ENCODE data around the gene BPIFB3. TPM values are rescaled to one million over a fixed set of nuclear protein-coding genes. Genes with fewer than 3 reads are reported as not detected.
"Not testable (repeated sequence)": the region's sequence is repeated elsewhere in the genome, so short reads cannot be mapped to it uniquely, and the experiment has no call there.

Gene BPIFB3
- polyA plus RNA-seq, 3 donors = not detected

DNA sequence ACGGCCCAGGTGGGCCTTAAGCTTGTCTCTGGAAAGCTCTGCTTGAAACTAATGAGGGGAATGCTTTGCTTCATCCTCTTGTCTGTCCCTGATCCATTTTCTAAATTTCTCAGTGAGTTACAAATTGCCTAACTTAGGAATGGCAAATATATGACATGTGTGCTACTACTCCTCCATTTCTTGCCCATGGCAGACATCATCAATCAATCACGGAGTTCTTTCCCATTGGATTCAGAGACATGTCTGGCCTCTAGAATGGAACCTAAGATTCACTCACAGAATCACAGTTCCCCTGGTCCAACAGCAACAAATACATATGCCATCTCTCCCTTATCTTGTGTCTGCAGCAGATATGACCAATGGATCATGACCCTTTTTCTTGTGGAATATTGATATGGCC is 19.1 kb downstream of the BPIFB3 start:
- H3K27ac ChIP-seq (ENCODE audit: low read depth, low read length) = no peak overlapping the region
- 74 to 84% (median 77%) methylated on average over 2 of the region's 2 CpGs for WGBS, 3 donors

DNA sequence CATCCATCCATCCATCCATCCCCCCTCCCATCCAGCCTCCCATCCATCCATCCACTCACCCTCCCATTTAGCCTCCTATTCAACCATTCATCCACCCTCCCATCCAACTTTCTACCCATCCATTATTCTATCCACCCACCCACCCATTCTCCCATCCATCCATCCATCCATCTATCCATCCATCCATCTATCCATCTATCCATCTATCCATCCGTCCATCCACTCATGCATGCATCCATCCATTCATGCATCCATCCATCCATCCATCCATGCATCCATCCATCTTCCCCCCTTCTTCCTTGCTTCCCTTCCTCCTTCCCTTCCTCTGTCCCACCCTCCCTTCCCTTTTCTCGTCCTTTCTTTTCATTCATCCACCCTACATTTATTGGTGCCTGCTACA is 21.0 kb downstream of the BPIFB3 start:
- WGBS, 3 donors = 55 to 85% (median 73%) methylated on average over 2 of the region's 2 CpGs
- H3K27ac ChIP-seq (ENCODE audit: low read depth, low read length) = no peak overlapping the region

DNA sequence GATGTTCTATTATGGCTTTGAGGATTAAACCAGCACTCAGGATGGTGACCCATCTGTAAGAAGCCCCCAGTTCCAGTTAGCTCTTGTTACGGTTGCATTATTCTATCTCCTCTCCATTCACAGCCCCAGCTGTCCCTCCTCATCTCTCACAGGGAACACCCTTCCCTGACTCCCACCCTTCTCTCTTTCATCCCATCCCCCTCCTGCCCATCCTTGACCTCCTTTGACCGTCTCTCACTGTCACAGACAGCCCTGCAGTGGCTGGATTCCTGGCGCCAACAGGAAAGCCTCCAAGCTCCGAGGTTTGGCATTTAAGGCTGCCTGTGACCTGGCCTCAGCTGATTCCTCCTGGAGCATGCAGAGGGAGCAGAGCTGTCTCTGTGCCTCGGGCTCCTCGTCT is 21.6 kb downstream of the BPIFB3 start:
- whole genome bisulfite sequencing, 3 donors = 44 to 55% (median 55%) methylated on average over 6 of the region's 6 CpGs

DNA sequence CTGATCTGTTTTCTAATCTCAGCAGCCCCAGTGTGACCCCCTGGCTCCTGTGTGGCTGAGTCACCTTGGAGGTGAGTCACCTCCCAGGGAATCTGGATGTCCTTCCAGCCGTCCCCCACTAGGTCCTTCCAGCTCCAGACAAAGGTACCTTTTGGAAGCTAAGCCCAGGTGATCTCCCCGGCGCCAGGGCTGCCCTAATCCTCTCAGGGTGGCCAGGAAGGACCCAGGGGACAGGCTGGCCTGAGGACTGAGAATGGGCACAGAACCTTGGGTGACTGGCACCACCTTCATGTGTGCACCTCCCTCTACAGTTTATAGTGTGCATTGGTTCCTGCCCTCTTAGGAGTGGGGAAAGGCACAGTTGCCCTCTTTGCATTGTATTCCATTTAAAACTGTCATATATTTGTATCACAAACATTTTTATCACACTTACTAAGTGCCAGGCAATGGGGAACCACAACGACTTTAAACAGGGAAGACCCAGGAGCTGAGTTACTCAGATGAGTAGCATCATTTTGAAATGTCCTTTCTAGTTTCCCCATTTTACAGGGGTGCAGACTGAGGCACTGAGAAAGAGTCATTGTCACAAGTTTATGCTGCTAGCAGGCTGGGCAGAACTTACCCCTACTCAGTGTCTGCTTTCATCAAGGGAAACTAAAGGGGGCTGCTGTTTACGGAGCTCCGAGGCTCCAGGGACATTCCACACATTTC is 23.1 kb downstream of the BPIFB3 start:
- 48 to 77% (median 74%) methylated on average over 6 of the region's 6 CpGs for WGBS, 3 donors
- H3K27ac ChIP-seq (ENCODE audit: low read depth, low read length) = no peak overlapping the region

More for the DNA sequence above, 21.6 kb downstream of the BPIFB3 start:
- H3K27ac ChIP-seq (ENCODE audit: low read depth, low read length) = no peak overlapping the region

DNA sequence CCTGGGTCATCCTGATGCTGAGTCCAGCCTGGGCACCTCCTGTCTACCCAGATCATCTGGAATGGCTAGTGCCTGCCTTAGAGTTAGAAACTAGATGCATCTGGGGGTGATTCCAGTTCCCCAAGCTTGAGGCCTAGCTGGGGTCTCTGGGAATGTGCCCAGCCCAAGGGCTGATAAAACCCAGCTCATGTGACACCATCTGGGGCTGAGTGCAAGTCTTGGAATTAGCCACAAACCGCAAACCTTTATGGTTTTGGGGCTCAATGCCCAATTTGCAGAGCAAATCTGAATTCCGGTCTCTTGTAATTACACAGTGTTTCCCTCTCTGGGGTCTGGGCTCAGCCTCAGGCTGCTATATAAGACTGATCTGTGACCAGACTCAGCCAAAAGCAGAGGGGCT is 25.6 kb downstream of the BPIFB3 start, which contains the start of gene BPIFB4:
BPIFB4 (plus strand) TSS at position 385 of the 400 bp plus-strand sequence. CDS start 1,884 bp downstream, outside the sequence.
- no peak within 1 kb of the TSS for H3K27ac ChIP-seq (ENCODE audit: low read depth, low read length)
- WGBS, 3 donors = 77 to 97% (median 83%) methylated on average over 2 of the region's 2 CpGs

DNA sequence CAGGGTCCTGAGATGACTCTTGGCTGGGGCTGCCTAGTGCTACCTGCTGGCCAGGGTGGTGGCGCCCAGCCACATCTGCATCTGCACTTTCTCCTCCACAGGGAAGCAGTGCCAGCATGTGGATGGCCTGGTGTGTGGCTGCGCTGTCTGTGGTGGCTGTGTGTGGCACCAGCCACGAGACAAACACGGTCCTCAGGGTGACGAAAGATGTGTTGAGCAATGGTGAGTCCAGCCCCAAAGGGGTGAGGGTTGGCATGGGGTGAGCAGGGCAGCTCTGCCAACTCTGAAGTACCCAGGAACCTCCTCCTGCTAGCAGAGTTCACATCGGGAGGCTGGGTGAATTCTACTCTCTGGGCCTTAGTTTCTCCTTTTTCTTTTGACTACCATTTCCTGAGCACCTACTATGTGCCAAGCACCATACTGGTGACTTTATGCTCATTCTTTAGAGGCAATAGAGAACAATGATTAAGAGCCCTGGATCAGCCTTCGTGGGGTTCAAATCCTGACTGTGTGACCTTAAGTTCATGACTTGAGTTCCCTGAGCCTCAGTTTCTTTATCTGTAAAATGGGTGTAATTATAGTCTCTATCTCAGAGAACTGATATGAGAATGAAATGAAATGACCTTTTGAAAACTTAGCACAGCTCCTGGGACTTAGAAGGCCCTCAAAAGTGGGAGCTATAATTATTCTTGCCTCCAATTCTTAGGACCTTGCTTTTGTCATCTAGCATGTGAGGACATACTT is 27.9 kb downstream of the BPIFB3 start:
- WGBS, 3 donors = 60 to 77% (median 68%) methylated on average over 7 of the region's 7 CpGs
- H3K27ac ChIP-seq (ENCODE audit: low read depth, low read length) = no peak overlapping the region

DNA sequence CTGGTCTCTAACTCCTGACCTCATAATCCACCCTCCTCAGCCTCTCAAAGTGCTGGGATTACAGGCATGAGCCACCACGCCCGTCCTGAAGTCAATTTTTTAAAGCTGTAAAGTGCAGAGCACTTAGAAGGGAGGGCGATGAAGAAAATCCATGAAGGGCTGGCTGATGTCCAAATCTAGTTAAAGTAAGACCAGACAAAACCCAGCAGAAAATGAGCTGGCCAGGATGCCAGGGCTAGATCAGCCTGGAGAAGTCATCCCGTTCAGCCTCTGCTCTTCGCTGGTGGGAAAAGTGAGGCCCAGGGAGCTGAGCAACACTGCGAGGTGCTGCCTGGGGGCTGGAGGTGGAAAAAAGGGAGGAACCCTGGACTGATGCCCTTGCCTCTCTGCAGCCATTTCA is 28.8 kb downstream of the BPIFB3 start:
- WGBS, 3 donors = 47 to 64% (median 58%) methylated on average over 6 of the region's 6 CpGs
- H3K27ac ChIP-seq (ENCODE audit: low read depth, low read length) = no peak overlapping the region

DNA sequence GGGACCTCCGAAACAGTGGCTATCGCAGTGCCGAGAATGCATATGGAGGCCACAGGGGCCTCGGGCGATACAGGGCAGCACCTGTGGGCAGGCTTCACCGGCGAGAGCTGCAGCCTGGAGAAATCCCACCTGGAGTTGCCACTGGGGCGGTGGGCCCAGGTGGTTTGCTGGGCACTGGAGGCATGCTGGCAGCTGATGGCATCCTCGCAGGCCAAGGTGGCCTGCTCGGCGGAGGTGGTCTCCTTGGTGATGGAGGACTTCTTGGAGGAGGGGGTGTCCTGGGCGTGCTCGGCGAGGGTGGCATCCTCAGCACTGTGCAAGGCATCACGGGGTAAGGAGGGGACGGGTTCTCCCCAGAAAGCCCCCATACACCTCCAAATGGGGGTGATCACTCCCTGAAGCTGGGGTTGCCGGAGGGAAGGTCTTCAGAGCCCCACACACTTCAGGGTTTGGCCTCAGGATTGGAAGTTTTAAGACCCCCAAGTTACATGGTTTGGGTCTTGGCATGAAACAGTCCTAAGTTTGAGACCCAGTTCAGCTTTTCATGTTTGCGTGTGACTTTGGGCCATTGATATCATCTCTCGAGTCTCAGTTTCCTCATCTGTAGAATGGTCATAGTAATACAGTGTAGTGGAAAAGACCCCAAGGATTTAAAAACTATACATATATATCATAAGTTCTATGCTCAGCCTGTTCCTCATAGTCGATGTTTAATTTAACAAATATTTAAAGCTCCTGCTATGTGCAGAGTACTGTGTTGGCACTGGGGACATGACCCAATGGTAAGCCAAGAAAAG is 30.0 kb downstream of the BPIFB3 start:
- WGBS, 3 donors = 85 to 92% (median 88%) methylated on average over 20 of the region's 20 CpGs
- no peak overlapping the region for H3K27ac ChIP-seq (ENCODE audit: low read depth, low read length)

DNA sequence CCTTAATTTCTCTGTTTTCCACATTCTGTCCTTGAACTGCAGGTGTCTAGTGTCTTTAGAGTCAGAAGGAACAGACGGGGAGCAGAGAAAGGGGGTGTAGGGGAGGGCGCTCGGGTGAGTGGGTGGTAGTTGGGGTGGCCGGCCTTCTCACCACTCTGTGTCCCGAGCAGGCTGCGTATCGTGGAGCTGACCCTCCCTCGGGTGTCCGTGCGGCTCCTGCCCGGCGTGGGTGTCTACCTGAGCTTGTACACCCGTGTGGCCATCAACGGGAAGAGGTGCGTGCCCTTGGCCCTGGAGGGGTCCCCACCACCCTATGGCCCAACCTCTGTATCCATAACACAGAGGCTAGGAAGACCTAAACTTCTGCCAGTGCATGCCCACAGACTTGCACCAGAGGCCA is 31.0 kb downstream of the BPIFB3 start:
- WGBS, 3 donors = 83 to 90% (median 86%) methylated on average over 15 of the region's 15 CpGs
- H3K27ac ChIP-seq (ENCODE audit: low read depth, low read length) = no peak overlapping the region

DNA sequence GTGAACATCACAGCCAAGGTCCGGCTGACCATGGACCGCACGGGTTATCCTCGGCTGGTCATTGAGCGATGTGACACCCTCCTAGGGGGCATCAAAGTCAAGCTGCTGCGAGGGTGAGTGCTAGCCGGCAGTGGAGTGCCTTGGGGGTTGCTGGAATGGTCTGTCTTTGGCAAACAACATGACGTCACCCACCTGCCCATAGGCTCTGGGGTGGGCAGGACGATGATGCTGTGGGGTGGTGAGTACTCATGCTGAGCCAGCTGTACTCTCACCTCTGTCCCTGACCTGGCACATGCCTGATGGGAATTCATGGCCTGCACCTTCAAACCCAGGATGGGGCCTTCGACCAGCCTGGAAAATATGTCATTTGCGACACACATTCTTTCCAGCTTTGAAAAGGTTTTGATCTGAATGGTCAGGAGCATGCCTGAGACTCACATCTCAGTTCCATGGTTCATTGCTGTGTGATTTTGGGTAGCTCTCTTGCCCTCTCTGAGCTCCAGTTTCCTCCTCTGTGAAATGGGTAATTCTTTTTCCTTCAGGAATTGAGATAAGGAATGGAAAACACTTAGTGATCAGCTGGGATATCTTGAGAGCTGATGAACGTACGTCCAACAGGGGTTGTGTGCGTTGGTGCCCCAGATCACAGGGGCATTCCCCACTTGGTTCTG is 32.5 kb downstream of the BPIFB3 start:
- 75 to 88% (median 85%) methylated on average over 14 of the region's 14 CpGs for WGBS, 3 donors
- H3K27ac ChIP-seq (ENCODE audit: low read depth, low read length) = no peak overlapping the region

DNA sequence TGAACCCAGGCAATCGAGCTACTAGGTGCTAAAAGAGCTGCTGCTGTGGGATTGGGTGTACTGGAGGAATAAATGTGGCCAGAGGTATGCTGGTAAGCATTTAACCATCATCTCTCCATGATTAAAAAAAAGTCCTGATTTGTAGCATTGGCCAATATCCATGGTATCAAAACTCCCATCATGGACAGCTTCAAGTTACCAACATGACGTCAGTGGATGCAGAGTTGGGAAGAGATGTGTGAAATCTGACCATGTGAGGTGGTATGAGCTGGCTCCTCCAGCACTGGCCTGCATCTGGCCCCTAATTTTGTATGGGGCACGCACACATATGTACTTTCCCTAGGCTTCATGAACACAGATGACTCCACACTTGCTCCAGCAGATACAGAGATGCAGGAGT is 37.4 kb downstream of the BPIFB3 start:
- WGBS, 3 donors = 51 to 72% (median 70%) methylated on average over 3 of the region's 3 CpGs
- H3K27ac ChIP-seq (ENCODE audit: low read depth, low read length) = no peak overlapping the region

DNA sequence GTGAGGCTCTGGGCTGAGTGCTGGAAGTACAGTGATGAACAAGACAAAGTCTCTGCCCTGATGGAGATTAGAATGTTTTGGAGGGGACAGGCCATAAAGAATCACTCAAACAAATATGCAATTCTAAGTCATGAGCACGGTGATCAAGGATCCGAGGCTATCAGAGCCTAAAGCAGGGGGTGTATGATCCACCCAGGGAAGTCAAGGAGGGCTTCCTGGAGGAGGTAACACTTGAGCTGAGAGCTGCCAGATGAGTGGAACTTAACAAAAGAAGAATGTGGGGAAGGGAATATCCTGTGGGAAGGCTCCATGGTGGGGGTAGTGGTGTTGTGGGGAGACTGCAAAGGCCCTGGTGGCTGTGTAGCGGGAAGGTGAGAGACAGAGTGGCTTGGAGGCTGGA is 38.0 kb downstream of the BPIFB3 start:
- 89 to 97% (median 90%) methylated on average over 3 of the region's 3 CpGs for WGBS, 3 donors

DNA sequence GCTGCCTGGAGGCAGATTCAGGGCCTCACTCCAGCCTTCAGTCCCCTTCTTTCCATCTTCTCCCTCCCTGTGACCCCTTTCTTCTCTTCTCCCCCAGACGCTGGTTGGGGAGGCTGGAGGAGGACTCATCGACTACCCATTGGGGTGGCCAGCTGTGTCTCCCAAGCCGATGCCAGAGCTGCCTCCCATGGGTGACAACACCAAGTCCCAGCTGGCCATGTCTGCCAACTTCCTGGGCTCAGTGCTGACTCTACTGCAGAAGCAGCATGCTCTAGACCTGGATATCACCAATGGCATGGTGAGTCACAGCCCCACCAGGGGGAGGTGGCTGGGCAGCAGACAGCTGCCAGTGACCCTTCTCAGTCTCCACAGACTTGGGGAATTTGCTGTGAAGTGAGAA is 38.7 kb downstream of the BPIFB3 start:
- 70 to 95% (median 74%) methylated on average over 3 of the region's 3 CpGs for WGBS, 3 donors
- H3K27ac ChIP-seq (ENCODE audit: low read depth, low read length) = no peak overlapping the region

More for the DNA sequence above, 38.0 kb downstream of the BPIFB3 start:
- H3K27ac ChIP-seq (ENCODE audit: low read depth, low read length) = no peak overlapping the region

DNA sequence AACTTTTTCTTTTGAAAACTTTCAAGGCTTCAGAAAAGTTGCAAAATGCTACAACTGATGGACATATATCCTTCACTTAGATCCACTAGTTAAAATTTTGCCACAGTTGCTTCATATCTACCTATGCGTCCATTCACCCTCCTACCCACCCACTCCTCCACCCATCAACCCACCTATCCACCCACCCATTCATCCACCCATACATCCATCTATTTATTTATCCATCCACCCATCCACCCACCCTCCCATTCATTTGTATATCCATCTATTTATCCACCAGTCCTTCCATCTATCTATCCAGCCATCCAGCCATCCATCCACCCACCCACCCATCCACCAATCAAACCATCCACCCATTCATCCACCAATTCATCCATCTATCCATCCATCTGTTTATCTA is 39.4 kb downstream of the BPIFB3 start:
- WGBS, 3 donors = 50 to 85% (median 77%) methylated on average over 1 of the region's 1 CpG

DNA sequence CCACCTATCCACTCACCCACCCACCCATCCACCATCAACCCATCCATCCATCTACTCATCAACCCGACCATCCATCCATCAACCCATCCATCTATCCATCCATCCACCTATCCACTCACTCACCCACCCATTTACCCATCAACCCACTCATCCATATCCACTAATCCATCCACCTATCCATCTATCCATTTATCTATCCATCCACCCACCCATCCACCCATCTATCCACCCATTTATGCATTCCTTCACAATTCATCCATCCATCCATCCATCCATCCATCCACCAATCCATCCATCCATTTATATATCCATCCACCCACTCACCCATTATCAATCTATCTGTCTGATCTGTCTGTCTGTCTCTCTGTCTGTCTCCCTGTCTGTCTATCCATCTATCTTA is 39.9 kb downstream of the BPIFB3 start:
- 0 to 69% (median 44%) methylated on average over 1 of the region's 1 CpG for WGBS, 3 donors
- H3K27ac ChIP-seq (ENCODE audit: low read depth, low read length) = no peak overlapping the region

More for the DNA sequence above, 39.4 kb downstream of the BPIFB3 start:
- no peak overlapping the region for H3K27ac ChIP-seq (ENCODE audit: low read depth, low read length)

DNA sequence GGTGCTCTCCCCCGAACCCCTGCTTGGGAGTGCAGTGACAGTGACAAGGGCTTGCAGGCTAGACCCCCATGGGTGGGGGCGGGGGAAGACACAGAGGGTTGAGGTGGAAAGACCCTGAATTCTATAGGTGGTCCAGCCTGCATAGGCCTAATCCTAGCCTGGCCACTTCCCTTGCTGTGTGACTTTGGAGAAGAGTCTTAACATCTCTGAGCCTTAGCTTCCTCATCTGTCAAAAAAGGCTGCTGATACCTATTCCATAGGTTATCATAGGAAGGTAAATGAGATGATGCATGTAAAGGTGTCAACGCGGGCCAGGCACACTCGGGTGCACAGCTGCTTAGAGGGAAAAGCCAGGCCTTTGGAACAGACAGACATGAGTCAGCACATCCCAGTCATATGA is 41.5 kb downstream of the BPIFB3 start:
- 83 to 91% (median 90%) methylated on average over 5 of the region's 5 CpGs for WGBS, 3 donors
- H3K27ac ChIP-seq (ENCODE audit: low read depth, low read length) = no peak overlapping the region

DNA sequence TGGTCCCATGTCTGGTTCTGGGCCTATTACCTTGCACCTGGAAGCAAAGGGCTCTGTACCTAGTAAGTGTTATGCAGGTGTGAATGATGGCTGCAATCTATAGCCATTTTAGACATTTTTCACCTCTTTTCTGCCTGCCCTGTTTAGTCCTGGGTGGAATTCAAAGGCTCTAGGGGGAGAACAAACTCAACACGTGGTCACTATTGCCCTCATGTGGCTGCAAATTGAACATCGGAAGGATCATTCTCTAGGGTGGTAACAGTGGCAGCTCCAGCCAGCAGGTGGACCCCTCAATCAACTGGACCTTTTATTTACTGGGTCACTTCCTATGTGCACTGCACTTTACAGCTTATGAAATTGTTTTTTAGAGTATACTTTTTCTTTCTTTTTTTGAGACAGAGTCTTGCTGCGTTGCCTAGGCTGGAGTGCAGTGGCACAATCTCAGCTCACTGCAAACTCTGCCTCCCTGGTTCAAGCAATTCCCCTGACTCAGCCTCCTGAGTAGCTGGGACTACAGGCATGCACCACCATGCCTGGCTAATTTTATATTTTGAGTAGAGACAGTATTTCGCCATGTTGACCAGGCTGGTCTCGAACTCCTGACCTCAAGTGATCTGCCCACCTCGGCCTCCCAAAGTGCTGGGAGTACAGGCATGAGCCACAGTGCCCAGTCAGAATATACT is 42.3 kb downstream of the BPIFB3 start:
- not testable (repeated sequence) for H3K27ac ChIP-seq (ENCODE audit: low read depth, low read length)
- 42 to 48% (median 46%) methylated on average over 6 of the region's 6 CpGs for WGBS, 3 donors

DNA sequence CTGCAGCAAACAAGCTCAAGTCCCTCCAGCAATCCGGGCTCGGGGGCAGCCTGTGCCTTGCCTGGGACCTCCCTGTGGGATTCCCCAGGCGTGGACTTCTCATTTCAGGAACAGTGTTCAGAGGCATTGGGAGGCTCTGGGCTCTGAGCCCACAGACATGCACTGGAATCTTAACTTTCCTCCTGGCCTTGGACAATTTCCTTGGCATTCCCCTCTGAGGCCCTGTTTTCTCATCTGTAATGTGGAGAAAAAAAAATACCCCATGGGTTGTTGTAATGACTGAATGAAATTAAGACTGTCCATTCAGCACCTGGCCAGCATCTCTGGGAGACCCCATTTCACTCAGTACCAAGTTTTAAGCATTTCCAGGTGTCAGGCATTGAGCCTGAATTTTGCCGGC is 43.3 kb downstream of the BPIFB3 start:
- 45 to 59% (median 48%) methylated on average over 4 of the region's 4 CpGs for WGBS, 3 donors
- H3K27ac ChIP-seq (ENCODE audit: low read depth, low read length) = no peak overlapping the region

Data from adipose tissue (tissue), 3 donors.